Esophagus squamous epithelium (tissue), 4 donors: Measurements from ENCODE around the gene NFX1.

Experiments
- POLR2A ChIP-seq, 4 donors: fragments of 450-650 bp; IDR thresholded peaks; one replicate each; pipeline ENCODE4 v1.6.1; 2017; ENCODE audit warnings: antibody characterized with exemption in 4 of 4, mild to moderate bottlenecking in 4 of 4, moderate library complexity in 3 of 4
- TF ChIP-seq, protein P1 (sequence below), 6 experiments: fragments of 450-650 bp in 4 of 6; fragments of 200-600 bp in 2 of 6; sonication (generic) in 2 of 6; IDR thresholded peaks; one replicate each; pipeline ENCODE4 v1.5.1; 2016 to 2019; ENCODE audit warnings: antibody characterized with exemption in 6 of 6, mild to moderate bottlenecking in 4 of 6, moderate library complexity in 4 of 6

- TF ChIP-seq POLR2A (IDR thresholded peaks at IDR 0.05): no peak
- TF ChIP-seq, protein P1, sequence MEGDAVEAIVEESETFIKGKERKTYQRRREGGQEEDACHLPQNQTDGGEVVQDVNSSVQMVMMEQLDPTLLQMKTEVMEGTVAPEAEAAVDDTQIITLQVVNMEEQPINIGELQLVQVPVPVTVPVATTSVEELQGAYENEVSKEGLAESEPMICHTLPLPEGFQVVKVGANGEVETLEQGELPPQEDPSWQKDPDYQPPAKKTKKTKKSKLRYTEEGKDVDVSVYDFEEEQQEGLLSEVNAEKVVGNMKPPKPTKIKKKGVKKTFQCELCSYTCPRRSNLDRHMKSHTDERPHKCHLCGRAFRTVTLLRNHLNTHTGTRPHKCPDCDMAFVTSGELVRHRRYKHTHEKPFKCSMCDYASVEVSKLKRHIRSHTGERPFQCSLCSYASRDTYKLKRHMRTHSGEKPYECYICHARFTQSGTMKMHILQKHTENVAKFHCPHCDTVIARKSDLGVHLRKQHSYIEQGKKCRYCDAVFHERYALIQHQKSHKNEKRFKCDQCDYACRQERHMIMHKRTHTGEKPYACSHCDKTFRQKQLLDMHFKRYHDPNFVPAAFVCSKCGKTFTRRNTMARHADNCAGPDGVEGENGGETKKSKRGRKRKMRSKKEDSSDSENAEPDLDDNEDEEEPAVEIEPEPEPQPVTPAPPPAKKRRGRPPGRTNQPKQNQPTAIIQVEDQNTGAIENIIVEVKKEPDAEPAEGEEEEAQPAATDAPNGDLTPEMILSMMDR (IDR thresholded peaks at IDR 0.05): no peak
Measured at GRCh38 chr9:33288235-33288634, 2.1 kb upstream of the NFX1 start.
